ENCODE data around the gene TSEN54.

The TSEN54 gene

GRCh38 chr17:75489511-75489955 lies 26.8 kb upstream of the TSEN54 start:
- no peak for DNase-seq

DNA sequence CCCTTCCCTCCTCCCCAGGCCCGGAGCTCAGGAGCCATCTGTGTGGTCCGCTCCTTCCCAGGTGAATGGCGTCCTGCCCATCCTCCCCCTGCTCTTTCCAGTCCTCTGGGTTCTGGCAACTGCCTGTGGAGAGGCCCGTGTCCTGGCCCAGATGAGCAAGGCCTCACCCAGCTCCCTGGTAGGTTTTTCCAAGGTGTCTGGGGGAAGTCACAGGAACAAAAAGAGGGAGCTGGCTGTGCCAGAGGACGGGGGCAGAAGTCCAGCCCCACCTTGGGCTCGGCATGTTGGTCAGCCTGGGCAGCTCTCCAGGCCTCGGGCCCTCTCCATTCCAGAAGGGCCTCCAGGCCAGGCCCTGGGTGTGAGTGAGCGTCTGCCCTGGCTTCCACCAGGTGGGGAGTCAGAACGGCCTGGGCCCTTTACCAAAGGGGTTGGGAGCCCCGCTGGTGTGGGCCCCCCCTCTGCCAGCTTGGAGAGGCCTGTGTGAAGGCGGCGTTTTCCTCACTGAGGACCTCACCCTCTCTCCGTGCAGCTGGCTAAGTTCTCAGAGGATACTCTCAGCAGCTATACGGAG lies 26.1 kb upstream of the TSEN54 start:
- no peak for DNase-seq

DNA sequence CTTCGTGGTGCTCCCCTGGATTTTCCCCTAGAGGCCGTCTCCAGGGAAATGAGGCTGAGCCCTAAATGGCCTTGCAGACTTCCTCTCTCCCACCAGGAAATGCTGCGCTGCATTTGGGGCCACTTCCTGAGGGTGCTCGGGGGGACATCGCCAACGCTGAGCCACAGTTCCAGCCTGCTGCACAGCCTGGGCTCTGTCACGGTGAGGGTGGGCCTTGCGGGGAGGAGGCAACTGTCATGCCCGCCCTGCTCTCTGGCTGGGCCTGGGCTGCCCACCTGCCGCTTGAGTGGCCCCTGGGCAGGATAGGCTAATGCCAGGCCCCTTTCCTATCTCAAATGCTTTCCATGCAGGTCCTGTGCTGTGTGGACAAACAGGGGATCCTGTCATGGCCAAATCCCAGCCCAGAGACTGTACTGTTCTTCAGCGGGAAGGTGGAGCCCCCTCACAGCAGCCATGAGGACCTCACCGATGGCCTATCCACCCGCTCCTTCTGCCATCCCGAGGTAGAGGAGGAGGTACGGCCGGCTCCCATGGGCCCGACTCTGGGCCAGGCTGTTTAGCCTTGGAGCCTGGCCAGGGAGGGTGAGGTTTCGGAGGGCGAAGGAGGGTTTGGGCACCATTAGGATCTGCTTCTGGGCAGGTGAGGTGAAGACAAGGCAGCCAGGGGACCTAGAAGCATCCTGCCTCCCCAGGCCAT lies 25.2 kb upstream of the TSEN54 start:
- no peak for DNase-seq

DNA sequence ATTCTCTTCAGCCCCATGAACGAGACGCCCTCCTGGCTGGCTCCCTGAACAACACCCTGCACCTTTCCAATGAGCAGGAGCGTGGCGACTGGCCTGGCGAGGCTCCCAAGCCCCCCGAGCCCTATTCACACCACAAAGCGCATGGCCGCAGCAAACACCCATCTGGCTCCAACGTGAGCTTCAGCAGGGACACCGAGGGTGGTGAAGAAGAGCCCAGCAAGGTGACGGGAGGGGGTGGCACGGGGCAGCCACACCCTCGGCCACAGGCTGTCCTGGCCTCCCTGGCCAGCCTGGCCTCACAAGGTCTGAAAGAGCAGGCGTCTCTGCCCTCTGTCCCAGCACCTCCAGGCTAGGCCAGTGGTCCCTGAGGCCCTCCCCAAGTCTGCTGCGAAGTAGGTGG lies 24.6 kb upstream of the TSEN54 start:
- no peak for DNase-seq

DNA sequence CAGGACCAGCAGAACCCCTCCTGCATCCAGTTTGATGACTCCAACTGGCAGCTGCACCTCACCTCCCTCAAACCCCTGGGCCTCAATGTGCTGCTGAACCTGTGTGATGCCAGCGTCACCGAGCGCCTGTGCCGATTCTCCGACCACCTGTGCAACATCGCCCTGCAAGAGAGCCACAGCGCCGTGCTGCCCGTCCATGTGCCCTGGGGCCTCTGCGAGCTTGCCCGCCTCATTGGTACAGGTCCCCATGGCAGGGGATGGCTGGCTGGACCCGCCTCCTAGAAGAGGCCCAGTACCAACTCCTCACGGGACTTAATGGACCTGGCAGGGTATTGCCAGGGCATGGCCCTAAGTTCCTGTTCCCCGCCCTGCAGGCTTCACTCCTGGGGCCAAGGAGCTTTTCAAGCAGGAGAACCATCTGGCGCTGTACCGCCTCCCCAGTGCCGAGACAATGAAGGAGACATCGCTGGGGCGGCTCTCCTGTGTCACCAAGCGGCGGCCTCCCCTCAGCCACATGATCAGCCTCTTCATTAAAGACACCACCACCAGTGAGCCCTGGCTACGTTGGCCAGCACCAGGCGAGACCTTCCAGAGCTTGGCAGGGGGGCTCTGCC lies 23.7 kb upstream of the TSEN54 start:
- DNase-seq = no peak

- no peak for DNase-seq
Observed at GRCh38 chr17:75493476-75494129, 22.7 kb upstream of the TSEN54 start.

DNA sequence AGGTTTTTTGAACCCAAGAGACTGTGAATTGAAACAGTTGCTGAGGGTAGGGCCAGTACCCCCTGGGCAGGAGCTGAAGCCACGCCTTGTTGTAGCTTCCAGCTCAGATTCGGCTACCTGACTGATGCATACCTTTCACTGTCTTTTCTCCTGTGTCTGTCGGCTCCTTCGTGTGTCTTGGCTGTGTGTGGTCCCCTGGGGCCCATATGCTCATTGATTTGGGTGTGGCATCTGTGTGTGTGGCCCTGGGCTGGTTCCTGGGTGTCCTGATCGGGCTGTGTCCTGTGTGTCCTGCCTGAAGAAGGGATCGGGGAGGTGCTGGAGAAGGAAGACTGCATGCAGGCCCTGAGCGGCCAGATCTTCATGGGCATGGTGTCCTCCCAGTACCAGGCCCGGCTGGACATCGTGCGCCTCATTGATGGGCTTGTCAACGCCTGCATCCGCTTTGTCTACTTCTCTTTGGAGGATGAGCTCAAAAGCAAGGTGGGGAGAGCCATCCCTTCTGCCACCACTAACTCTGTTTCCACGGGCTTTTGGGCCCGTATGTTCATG lies 21.9 kb upstream of the TSEN54 start:
- DNase-seq = no peak

- DNase-seq = no peak
Observed at GRCh38 chr17:75496005-75496404, 20.3 kb upstream of the TSEN54 start.

DNA sequence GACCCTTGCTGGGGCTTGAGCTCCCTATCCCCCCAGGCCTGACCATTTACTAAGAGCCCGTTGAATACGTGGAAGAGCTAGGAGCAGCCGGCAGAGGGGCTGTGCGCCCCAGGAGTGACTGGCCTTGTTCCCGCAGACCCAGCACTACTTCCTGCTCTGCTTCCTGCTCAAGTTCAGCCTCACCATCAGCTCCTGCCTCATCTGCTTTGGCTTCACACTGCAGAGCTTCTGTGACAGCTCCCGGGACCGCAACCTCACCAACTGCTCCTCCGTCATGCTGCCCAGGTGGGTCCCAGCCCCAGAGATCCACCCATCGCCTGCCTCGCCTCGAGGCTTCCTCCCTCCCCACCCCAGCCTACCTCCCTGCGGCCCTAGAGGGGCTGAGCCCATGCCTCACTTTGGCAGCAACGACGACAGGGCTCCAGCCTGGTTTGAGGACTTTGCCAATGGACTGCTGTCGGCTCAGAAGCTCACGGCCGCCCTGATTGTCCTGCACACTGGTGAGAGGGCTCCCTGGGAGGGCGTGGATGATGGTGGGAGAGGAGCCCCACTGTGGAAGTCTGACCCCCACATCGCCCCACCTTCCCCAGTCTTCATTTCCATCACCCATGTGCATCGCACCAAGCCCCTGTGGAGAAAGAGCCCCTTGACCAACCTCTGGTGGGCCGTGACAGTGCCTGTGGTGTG lies 18.1 kb upstream of the TSEN54 start:
- DNase-seq = no peak

- no peak for DNase-seq
Observed at GRCh38 chr17:75498726-75499213, 17.6 kb upstream of the TSEN54 start.

GRCh38 chr17:75499313-75500022 lies 16.9 kb upstream of the TSEN54 start:
- no peak for DNase-seq

- DNase-seq = no peak
Observed at GRCh38 chr17:75500419-75501216, 15.7 kb upstream of the TSEN54 start.

- DNase-seq = no peak
Observed at GRCh38 chr17:75501378-75502071, 14.8 kb upstream of the TSEN54 start.

GRCh38 chr17:75502072-75502720 lies 14.1 kb upstream of the TSEN54 start:
- no peak for DNase-seq

GRCh38 chr17:75502721-75503329 lies 13.5 kb upstream of the TSEN54 start:
- DNase-seq = no peak

DNA sequence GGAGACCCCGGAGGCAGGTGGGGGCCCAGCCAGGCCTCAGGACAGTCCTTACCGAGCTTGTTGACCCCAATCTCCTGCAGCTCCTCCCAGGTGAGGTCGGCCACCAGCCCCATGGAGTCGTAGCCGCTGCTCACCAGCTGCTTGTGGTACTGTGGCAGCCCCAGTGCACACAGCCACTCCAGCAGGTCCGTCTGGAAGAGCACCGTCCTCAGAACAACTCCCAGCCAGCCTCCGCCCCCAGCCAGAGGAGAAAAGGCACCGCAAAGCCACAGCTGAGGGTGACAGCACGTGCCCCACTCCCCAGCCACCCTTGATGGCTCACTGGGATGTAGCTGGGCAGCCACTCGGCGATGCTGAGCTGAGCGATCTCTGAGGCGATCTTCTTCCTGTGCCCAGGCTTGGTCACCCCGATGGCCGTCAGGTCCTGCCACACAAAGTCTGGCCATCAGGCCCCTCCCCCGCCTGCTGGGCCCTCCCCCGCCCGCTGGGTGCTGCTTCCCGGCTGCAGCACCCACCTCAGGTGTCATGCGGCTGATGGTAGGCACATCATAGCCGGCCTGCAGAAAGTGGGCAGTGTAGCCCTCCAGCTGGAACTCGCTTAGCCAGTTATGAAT lies 12.9 kb upstream of the TSEN54 start:
- no peak for DNase-seq

- no peak for DNase-seq
Observed at GRCh38 chr17:75503976-75504346, 12.4 kb upstream of the TSEN54 start.

DNA sequence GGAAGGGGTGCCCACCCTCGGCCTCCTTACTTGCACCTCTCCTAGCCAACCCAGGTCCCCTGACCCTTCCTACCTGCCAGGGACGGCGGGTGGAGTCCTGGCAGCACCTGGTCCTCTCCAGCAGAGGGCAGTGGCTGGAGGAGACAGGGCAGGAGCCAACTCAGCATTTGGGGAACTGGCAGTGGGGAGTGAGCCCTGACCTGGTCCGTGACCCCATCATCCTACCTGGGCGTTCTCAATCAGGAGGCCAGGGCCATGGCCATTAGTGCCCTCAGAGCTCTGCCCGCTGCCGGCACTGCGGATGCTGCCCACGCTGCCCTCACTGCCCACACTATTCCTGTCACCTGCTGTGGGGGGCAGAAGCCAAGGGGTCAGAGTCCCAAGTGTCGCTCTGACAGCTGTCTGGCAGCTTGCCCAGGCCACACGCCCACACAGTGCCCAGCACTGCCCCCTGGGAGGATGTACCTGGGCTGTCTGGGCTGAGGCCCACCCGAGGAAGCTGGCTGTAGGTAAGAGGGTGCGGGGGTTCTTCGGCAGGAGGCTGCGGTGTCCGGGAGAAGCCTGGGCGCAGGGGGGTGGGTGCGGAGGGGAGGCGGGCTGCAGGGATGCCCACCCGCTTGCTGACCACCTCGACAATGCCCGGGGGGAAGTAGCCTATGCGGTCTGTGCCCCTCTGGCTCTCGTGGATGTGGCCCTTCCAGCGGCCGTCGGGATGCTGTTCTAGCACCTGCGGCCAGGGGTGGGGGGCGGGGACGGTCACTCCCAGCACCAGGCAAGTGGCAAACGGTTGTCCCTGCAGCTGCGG lies 11.8 kb upstream of the TSEN54 start:
- DNase-seq = peak; percentile 57 to 61

DNA sequence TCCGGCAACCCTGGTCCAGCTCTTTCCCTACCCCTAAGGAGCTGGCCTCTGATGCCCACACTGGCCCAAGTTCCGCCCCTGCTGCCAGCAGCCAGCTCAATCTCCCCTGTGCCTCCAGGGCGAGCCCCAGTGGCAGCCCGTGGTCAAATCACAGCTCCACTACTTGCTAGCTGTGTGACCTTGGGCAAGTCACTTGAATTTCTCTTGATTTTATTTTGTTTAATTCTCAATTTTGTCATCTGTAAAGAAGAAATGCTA lies 11.2 kb upstream of the TSEN54 start:
- no peak for DNase-seq

All from activated T-cell treated with anti-CD3 and anti-CD28 coated beads, Interleukin-2, amount 50 U/mL, for 48 hours (primary cell).